ENCODE measurements around the gene ABCC10. TPM values are rescaled to one million over a fixed set of nuclear protein-coding genes. Genes with fewer than 3 reads are reported as not detected.
"Not testable (repeated sequence)": the region's sequence is repeated elsewhere in the genome, so short reads cannot be mapped to it uniquely, and the experiment has no call there.

The ABCC10 gene
- total RNA-seq, 2 donors from 2014 or later: 24.3 to 58.9 TPM

GRCh38 chr6:43401730-43402129 lies 25.6 kb upstream of the ABCC10 start:
- ATAC-seq (ENCODE audit: insufficient number of reproducible peaks, low FRiP score, low read depth) (no peak), DNase-seq (ENCODE audit: low spot score) (no peak)
- no peak overlapping the region for H3K4me3 ChIP-seq
- H3K36me3 ChIP-seq: no peaks in the 10 kb centered on the region
- no peaks in the 10 kb centered on the region for H3K27me3 ChIP-seq (replicated peaks; ENCODE audit: insufficient read depth)
- no peak overlapping the region for H3K27ac ChIP-seq
- no peaks in the 10 kb centered on the region for H3K9me3 ChIP-seq
- no peaks in the 10 kb centered on the region for H3K4me1 ChIP-seq (ENCODE audit: control insufficient read depth in 1 of 2, low read depth in 2 of 2)
- TF ChIP-seq CTCF (IDR thresholded peaks at IDR 0.05): no peak

GRCh38 chr6:43402820-43403219 lies 24.5 kb upstream of the ABCC10 start:
- no peaks in the 10 kb centered on the region for H3K9me3 ChIP-seq
- DNase-seq (ENCODE audit: low spot score): no peak
- no peaks in the 10 kb centered on the region for H3K27me3 ChIP-seq (replicated peaks; ENCODE audit: insufficient read depth)
- H3K4me1 ChIP-seq (ENCODE audit: control insufficient read depth in 1 of 2, low read depth in 2 of 2): no peaks in the 10 kb centered on the region
- H3K4me3 ChIP-seq: no peak overlapping the region
- H3K27ac ChIP-seq: no peak overlapping the region
- H3K36me3 ChIP-seq: no peaks in the 10 kb centered on the region
- no peak for ATAC-seq (ENCODE audit: insufficient number of reproducible peaks, low FRiP score, low read depth)
- TF ChIP-seq CTCF (IDR thresholded peaks at IDR 0.05): no peak

DNA sequence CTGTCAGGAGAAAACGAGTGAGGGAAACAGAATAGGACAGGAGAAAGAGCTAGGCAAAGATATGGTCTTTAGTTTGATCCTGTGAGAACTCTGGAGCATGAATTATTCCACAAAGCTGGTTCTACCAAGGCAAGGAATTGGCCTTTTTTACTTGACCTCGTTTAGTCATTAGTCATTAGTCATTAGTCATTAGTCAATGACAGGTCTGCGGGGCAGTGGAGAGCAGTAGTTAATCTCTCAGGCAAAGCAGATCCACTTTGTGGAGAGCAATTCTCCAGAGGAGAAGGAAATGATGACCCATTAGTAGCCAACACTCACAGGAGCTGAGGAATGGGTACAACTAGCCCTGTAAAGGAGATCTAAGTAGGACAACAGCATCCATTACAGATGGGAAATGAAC lies 22.0 kb upstream of the ABCC10 start:
- no peak for TF ChIP-seq CTCF (IDR thresholded peaks at IDR 0.05)
- ATAC-seq (ENCODE audit: insufficient number of reproducible peaks, low FRiP score, low read depth) (no peak), DNase-seq (ENCODE audit: low spot score) (no peak)
- Histone ChIP-seq H3K9me3 (no peaks in the 10 kb centered on the region), H3K36me3 (no peaks in the 10 kb centered on the region), H3K27me3 (replicated peaks; ENCODE audit: insufficient read depth) (no peaks in the 10 kb centered on the region), H3K4me1 (ENCODE audit: control insufficient read depth in 1 of 2, low read depth in 2 of 2) (no peaks in the 10 kb centered on the region), H3K4me3 (no peak overlapping the region), H3K27ac (no peak overlapping the region)

DNA sequence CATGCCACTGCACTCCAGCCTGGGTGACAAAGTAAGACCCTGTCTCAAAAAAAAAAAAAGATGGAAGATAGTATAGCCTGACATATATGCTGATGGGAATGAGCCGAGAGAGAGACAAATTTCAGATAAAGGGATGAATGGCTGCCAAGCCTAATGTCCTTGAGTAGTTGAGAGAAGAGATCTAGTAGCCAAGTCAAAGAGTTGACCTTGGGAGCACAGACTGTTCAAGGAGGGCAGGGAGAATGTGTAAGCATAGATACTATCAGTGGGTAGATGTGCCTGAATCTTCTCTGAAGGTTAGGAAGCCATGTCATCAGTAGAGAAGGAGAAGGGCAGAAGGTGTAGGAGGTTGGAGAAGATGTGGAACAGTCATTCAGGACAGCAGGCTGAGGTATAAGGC lies 20.0 kb upstream of the ABCC10 start:
- Histone ChIP-seq H3K36me3 (no peaks in the 10 kb centered on the region), H3K4me1 (ENCODE audit: control insufficient read depth in 1 of 2, low read depth in 2 of 2) (no peaks in the 10 kb centered on the region), H3K4me3 (no peak overlapping the region), H3K27ac (no peak overlapping the region), H3K27me3 (replicated peaks; ENCODE audit: insufficient read depth) (no peaks in the 10 kb centered on the region), H3K9me3 (no peaks in the 10 kb centered on the region)
- TF ChIP-seq CTCF (IDR thresholded peaks at IDR 0.05): no peak
- DNase-seq (ENCODE audit: low spot score) (no peak), ATAC-seq (ENCODE audit: insufficient number of reproducible peaks, low FRiP score, low read depth) (no peak)

DNA sequence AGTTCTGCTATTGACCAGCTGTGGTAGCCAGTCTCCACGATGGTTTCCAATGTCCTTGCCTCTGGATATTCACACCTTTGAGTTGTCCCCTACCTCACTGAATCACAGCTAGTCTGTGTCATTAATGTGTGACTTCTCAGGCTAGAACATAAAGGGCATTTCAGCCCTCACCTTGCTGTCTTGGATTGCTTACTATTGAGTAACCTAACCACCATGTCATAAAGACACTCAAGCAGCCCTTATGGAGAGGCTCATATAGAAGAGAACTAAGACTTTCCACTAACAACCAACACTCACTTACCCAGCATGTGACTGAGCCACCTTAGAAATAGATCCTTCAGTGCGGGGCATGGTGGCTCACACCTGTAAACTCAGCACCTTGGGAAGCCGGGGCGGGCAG lies 19.1 kb upstream of the ABCC10 start:
- no peaks in the 10 kb centered on the region for H3K36me3 ChIP-seq
- DNase-seq (ENCODE audit: low spot score) (no peak), ATAC-seq (ENCODE audit: insufficient number of reproducible peaks, low FRiP score, low read depth) (no peak)
- H3K9me3 ChIP-seq: no peaks in the 10 kb centered on the region
- H3K27me3 ChIP-seq (replicated peaks; ENCODE audit: insufficient read depth): no peaks in the 10 kb centered on the region
- TF ChIP-seq CTCF (IDR thresholded peaks at IDR 0.05): no peak
- no peaks in the 10 kb centered on the region for H3K4me1 ChIP-seq (ENCODE audit: control insufficient read depth in 1 of 2, low read depth in 2 of 2)
- no peak overlapping the region for H3K27ac ChIP-seq
- no peak overlapping the region for H3K4me3 ChIP-seq

DNA sequence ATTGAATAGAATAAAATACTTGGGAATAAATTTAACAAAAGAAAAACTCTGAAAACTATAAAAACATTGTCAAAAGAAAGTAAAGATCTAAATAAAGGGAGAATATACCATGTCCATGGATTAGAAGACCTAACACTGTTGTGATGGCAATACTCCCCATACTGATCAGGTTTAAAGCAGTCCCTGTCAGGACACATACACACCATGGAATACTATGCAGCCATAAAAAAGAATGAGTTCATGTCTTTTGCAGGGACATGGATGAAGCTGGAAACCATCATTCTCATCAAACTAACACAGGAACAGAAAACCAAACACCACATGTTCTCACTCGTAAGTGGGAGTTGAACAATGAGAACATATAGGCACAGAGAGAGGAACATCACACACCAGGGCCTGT lies 16.6 kb upstream of the ABCC10 start:
- H3K27ac ChIP-seq; DNase-seq (ENCODE audit: low spot score); H3K4me1 ChIP-seq (ENCODE audit: control insufficient read depth in 1 of 2, low read depth in 2 of 2); H3K27me3 ChIP-seq (replicated peaks; ENCODE audit: insufficient read depth); H3K9me3 ChIP-seq; H3K36me3 ChIP-seq; H3K4me3 ChIP-seq; ATAC-seq (ENCODE audit: insufficient number of reproducible peaks, low FRiP score, low read depth): not testable (repeated sequence)

Measured in thoracic aorta (tissue), 2 donors.